Mucosa of descending colon (tissue), 3 donors: Measurements from ENCODE around the gene PEAK3. TPM values are rescaled to one million over a fixed set of nuclear protein-coding genes. Genes with fewer than 3 reads are reported as not detected.

ENCODE experiments used
- ATAC-seq: fragments of 200-7000 bp; cut with Tn5 transposase; one replicate; pipeline ENCODE4 v1.9.1; 2020; ENCODE audit warnings: mild to moderate bottlenecking, moderate library complexity
- DNase-seq, 3 donors: peaks; one replicate each; pipeline ENCODE4 v3.0.0-alpha.2; 2020
- H3K36me3 ChIP-seq: fragments of 200-600 bp; one replicate; pipeline ENCODE4 v1.8.0; 2021; ENCODE audit warnings: low read depth, mild to moderate bottlenecking
- H3K4me1 ChIP-seq: fragments of 200-600 bp; one replicate; pipeline ENCODE4 v1.8.0; 2021; ENCODE audit warnings: low read depth, mild to moderate bottlenecking
- H3K4me3 ChIP-seq: fragments of 200-600 bp; one replicate; pipeline ENCODE4 v1.8.0; 2021; ENCODE audit warnings: mild to moderate bottlenecking
- H3K9me3 ChIP-seq: fragments of 200-600 bp; one replicate; pipeline ENCODE4 v1.8.0; 2021; ENCODE audit warnings: mild to moderate bottlenecking
- CTCF ChIP-seq: fragments of 200-600 bp; IDR thresholded peaks from one replicate; pipeline ENCODE4 v1.8.0; 2022; ENCODE audit warnings: antibody characterized with exemption, mild to moderate bottlenecking
- intact Hi-C, 2 donors: fragments of 100-400 bp; cut with DNase I in 1 of 2; cut with micrococcal nuclease in 1 of 2; formaldehyde crosslinking; loops; one replicate each; pipeline versions ENCODE4 v1.11.0 to v1.11.1; 2022; cut with DNase I, micrococcal nuclease
- total RNA-seq, 3 donors: library from RNA; stranded (reverse); fragmentation: NEBNext Ultra II Directional in 2 of 3; extraction: Animal tissue kit (Norgen Biotek cat#: 25700) in 2 of 3; gene quantifications; one replicate each; pipeline versions ENCODE4 v1.2.1 to v1.2.4, GENCODE V29; 2021 to 2023
- donor health status: DM: no; HTN: no; CAD: no; lungs with moderate emphysema.
- donor health status: DM: no; HTN: no; CAD: no.
- donor health status: DM: no; HTN: yes; CAD: no.

The PEAK3 gene
- total RNA-seq, 3 donors from 2014 or later: 0.29 to 1.4 (median 1.1) TPM

- no peak overlapping the region for H3K4me3 ChIP-seq
Observed at GRCh38 chr19:2307518-2308012, 25.6 kb upstream of the PEAK3 start.

GRCh38 chr19:2306971-2307370 is 25.0 kb upstream of the PEAK3 start:
- no peak for TF ChIP-seq CTCF
- intact Hi-C loops: no loop called here

More at GRCh38 chr19:2307518-2308012, 25.6 kb upstream of the PEAK3 start:
- Histone ChIP-seq H3K9me3 (no peaks in the 10 kb centered on the region), H3K36me3 (no peaks in the 10 kb centered on the region), H3K4me1 (no peaks in the 10 kb centered on the region)
- DNase-seq (no peak), ATAC-seq (no peak)
- intact Hi-C loops: no loop called here
- no peak for TF ChIP-seq CTCF

GRCh38 chr19:2306281-2306806 is 24.4 kb upstream of the PEAK3 start:
- DNase-seq (no peak), ATAC-seq (no peak)
- no peak for TF ChIP-seq CTCF
- Histone ChIP-seq H3K4me3 (no peak overlapping the region), H3K36me3 (no peaks in the 10 kb centered on the region), H3K9me3 (no peaks in the 10 kb centered on the region), H3K4me1 (no peaks in the 10 kb centered on the region)
- intact Hi-C loops: no loop called here

More at GRCh38 chr19:2306971-2307370, 25.0 kb upstream of the PEAK3 start:
- Histone ChIP-seq H3K36me3 (no peaks in the 10 kb centered on the region), H3K9me3 (no peaks in the 10 kb centered on the region), H3K4me1 (no peaks in the 10 kb centered on the region), H3K4me3 (no peak overlapping the region)
- ATAC-seq (no peak), DNase-seq (no peak)

- ATAC-seq (no peak), DNase-seq (no peak)
- TF ChIP-seq CTCF: no peak
- Histone ChIP-seq H3K4me3 (no peak overlapping the region), H3K36me3 (no peaks in the 10 kb centered on the region), H3K9me3 (no peaks in the 10 kb centered on the region), H3K4me1 (no peaks in the 10 kb centered on the region)
- intact Hi-C loops: no loop called here
Observed at GRCh38 chr19:2305452-2306280, 23.7 kb upstream of the PEAK3 start.

- no peak for DNase-seq
- H3K4me1 ChIP-seq: no peaks in the 10 kb centered on the region
- no peaks in the 10 kb centered on the region for H3K36me3 ChIP-seq
- H3K9me3 ChIP-seq: no peaks in the 10 kb centered on the region
- TF ChIP-seq CTCF: no peak
- intact Hi-C loops: no loop called here
- ATAC-seq: no peak
- H3K4me3 ChIP-seq: no peak overlapping the region
Observed at GRCh38 chr19:2303211-2303798, 21.3 kb upstream of the PEAK3 start.
